NCI-H446 (cell line): ENCODE data around the gene PPP5C.
A peak's percentile ranks its signal among the peaks of the same experiment; 100 is the strongest.
"Not testable (repeated sequence)": the region's sequence is repeated elsewhere in the genome, so short reads cannot be mapped to it uniquely, and the experiment has no call there.

Experiments used
- DNase-seq, 2 experiments: peaks; one replicate each; lab custom pipeline; 2025; lab: John Stamatoyannopoulos, UW

The PPP5C gene

GRCh38 chr19:46366620-46367292, 19.9 kb downstream of the PPP5C start:
- no peak for DNase-seq

- DNase-seq = no peak
These were observed 20.5 kb downstream of the PPP5C start for GRCh38 chr19:46367426-46367825.

- no peak for DNase-seq
These were observed 21.2 kb downstream of the PPP5C start for GRCh38 chr19:46368116-46368515.

GRCh38 chr19:46369817-46370216, 22.9 kb downstream of the PPP5C start:
- DNase-seq = no peak

GRCh38 chr19:46371371-46371901, 24.5 kb downstream of the PPP5C start:
- no peak for DNase-seq

- DNase-seq = peak; percentile 27 to 71
These were observed 26.1 kb downstream of the PPP5C start for GRCh38 chr19:46372901-46373490.

GRCh38 chr19:46373491-46374359, 26.8 kb downstream of the PPP5C start:
- peak; percentile 91 to 99 for DNase-seq

GRCh38 chr19:46374536-46375475, 27.9 kb downstream of the PPP5C start:
- DNase-seq = no peak

- not testable (repeated sequence) for DNase-seq
These were observed 28.7 kb downstream of the PPP5C start for GRCh38 chr19:46375476-46376067.

- no peak for DNase-seq
These were observed 29.6 kb downstream of the PPP5C start for GRCh38 chr19:46376241-46377153.

- DNase-seq = peak; percentile 44 to 74
These were observed 31.4 kb downstream of the PPP5C start for GRCh38 chr19:46378268-46378667.

- no peak for DNase-seq
These were observed 33.8 kb downstream of the PPP5C start for GRCh38 chr19:46380690-46381089.

GRCh38 chr19:46381346-46381745, 34.5 kb downstream of the PPP5C start:
- DNase-seq = no peak

- peak; percentile 64 to 80 for DNase-seq
These were observed 35.0 kb downstream of the PPP5C start for GRCh38 chr19:46381756-46382345.

- no peak for DNase-seq
These were observed 36.4 kb downstream of the PPP5C start for GRCh38 chr19:46383171-46383815.

GRCh38 chr19:46383846-46384245, 37.0 kb downstream of the PPP5C start:
- no peak for DNase-seq

GRCh38 chr19:46384396-46384795, 37.5 kb downstream of the PPP5C start:
- peak; percentile 86 to 95 for DNase-seq

- DNase-seq = no peak
These were observed 38.7 kb downstream of the PPP5C start for GRCh38 chr19:46385636-46386035.

GRCh38 chr19:46386151-46386550, 39.3 kb downstream of the PPP5C start:
- DNase-seq = no peak
